ENCODE results near the gene WNT2B. TPM values are rescaled to one million over a fixed set of nuclear protein-coding genes. Genes with fewer than 3 reads are reported as not detected.

The WNT2B gene
- total and polyA plus RNA-seq, 2 of the 8 experiments (the other 6 are each of a cell fraction or from before 2014, with no cell fraction given) = 0.33 to 2.0 TPM

DNA sequence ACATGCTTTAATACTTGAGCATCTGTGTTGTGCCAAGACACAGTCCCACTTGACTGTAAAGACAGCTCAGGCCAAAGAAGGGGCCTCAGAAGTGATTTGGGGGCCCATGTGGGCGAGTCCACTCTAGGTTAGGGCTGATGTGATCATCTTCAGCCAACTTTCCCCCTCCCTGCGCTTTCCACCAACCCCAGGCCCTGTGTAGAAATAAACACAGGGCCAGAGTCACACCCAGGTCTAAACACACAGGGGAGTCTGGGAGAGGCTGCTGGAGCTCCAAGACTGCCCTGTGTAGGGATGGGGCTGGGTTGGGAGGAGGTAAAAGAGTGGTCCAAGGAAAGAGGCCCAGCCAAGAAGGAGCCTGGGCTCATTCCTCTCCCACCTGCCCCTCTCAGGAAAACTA lies 2.5 kb upstream of the WNT2B start:
- H3K9ac ChIP-seq (replicated peaks in 1 of 4; ENCODE audit: extremely low read depth in 1 of 4, low read depth in 3 of 4, low read length in 3 of 4) = no peak overlapping the region
- 100% methylated on average over 2 of the region's 2 CpGs; no CpG with 5 or more reads in 1 of the 2 experiments for WGBS, 2 experiments (ENCODE audit: extremely low coverage in 1 of 2, insufficient coverage in 1 of 2, insufficient read length in 1 of 2, insufficient replicate concordance in 2 of 2, low coverage in 1 of 2, low lambda C conversion rate in 2 of 2, missing lambda C conversion rate in 1 of 2)
- no peak overlapping the region for H2BK12ac ChIP-seq (ENCODE audit: low read depth, low read length)
- peaks cover 6 to 25% (median 10%) of the 10 kb centered on the region in 4 experiments; a peak in 6 of 7 replicates for H3K4me1 ChIP-seq (replicated peaks in 1 of 4; ENCODE audit: control insufficient read depth in 3 of 4, insufficient read depth in 4 of 4, low read length in 3 of 4)
- no peak overlapping the region for H4K8ac ChIP-seq (ENCODE audit: extremely low read depth, insufficient read depth, low read length)
- no peak overlapping the region for H3K18ac ChIP-seq (ENCODE audit: extremely low read depth, low read length)
- no peak overlapping the region for H2AK5ac ChIP-seq (ENCODE audit: low read depth, low read length)
- TF ChIP-seq CHD1 (IDR thresholded peaks at IDR 0.05; ENCODE audit: low read depth, low read length) (no peak), SAP30 (IDR thresholded peaks at IDR 0.05; ENCODE audit: insufficient read depth, insufficient replicate concordance, low read length) (no peak), BACH1 (IDR thresholded peaks at IDR 0.05; ENCODE audit: low read length) (no peak), SRF (IDR thresholded peaks at IDR 0.05; ENCODE audit: low read depth, low read length) (no peak), PHF8 (conservative IDR thresholded peaks at IDR 0.05; ENCODE audit: low read depth, low read length) (no peak)
- TF ChIP-seq, protein P1, sequence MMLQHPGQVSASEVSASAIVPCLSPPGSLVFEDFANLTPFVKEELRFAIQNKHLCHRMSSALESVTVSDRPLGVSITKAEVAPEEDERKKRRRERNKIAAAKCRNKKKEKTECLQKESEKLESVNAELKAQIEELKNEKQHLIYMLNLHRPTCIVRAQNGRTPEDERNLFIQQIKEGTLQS (IDR thresholded peaks at IDR 0.05; ENCODE audit: insufficient read depth, low read depth, low read length) = no peak
- H4K20me1 ChIP-seq (replicated peaks in 1 of 2; ENCODE audit: control insufficient read depth in 1 of 2, insufficient read depth in 2 of 2, low read length in 2 of 2) = peaks cover 0 to 3% of the 10 kb centered on the region in 2 experiments
- H3K27ac ChIP-seq (ENCODE audit: low read depth, low read length) = no peak overlapping the region
- H3K27me3 ChIP-seq (replicated peaks in 1 of 4; ENCODE audit: control insufficient read depth in 3 of 4, extremely low read depth in 1 of 4, insufficient read depth in 3 of 4, low read length in 3 of 4) = peaks cover 41 to 97% (median 86%) of the 10 kb centered on the region in 4 experiments
- no peak overlapping the region for H2BK15ac ChIP-seq (ENCODE audit: low read length)
- no peaks in the 10 kb centered on the region for H3K79me1 ChIP-seq (ENCODE audit: low read depth, low read length)
- no peaks in the 10 kb centered on the region; a peak in 1 of 8 replicates for H3K36me3 ChIP-seq (ENCODE audit: control insufficient read depth in 2 of 4, insufficient read depth in 4 of 4, low read length in 3 of 4)
- H3K9me3 ChIP-seq (ENCODE audit: insufficient read depth in 2 of 2, low read depth in 1 of 2, low read length in 1 of 2) = no peaks in the 10 kb centered on the region
- no peak overlapping the region for H2BK120ac ChIP-seq (replicated peaks; ENCODE audit: low read depth, low read length)
- H3K23ac ChIP-seq (ENCODE audit: insufficient read length) = no peak overlapping the region
- no peaks in the 10 kb centered on the region for H3K79me2 ChIP-seq (ENCODE audit: control insufficient read depth in 1 of 2, insufficient read depth in 2 of 2, low read length in 2 of 2)
- no peak overlapping the region for H2BK5ac ChIP-seq (ENCODE audit: low read depth, low read length)
- ChIA-PET POLR2A (ENCODE audit: partially characterized antibody) (interaction anchor here (0.5 kb wide), 1 partner anchor 129 kb away, joined by 3 read pairs; no protein-coding TSS in a partner anchor), CTCF (ENCODE audit: partially characterized antibody) (interaction anchor here (1.2 kb wide), 1 partner anchor 34 kb away, joined by 3 read pairs; no protein-coding TSS in a partner anchor)
- no peak overlapping the region for H3K56ac ChIP-seq (replicated peaks; ENCODE audit: insufficient read length, low read depth, low read length)
- H3K14ac ChIP-seq (ENCODE audit: insufficient read length) = no peak overlapping the region
- no peak overlapping the region for H3K4me2 ChIP-seq (ENCODE audit: insufficient read depth in 1 of 2, low read depth in 2 of 2, low read length in 2 of 2)
- no peak for FAIRE-seq
- DNase-seq (ENCODE audit: low read depth in 1 of 2, low spot score in 2 of 2) = no peak
- H4K91ac ChIP-seq (replicated peaks; ENCODE audit: insufficient read length, low read length) = no peak overlapping the region
- H2BK20ac ChIP-seq (ENCODE audit: low read length) = no peak overlapping the region
- H2AFZ ChIP-seq (ENCODE audit: low read length) = no peak overlapping the region
- no peak overlapping the region for H3K4ac ChIP-seq (replicated peaks; ENCODE audit: insufficient read length, low read depth, low read length)
- H4K5ac ChIP-seq (ENCODE audit: insufficient read length, low read depth, low read length) = no peak overlapping the region
- peaks cover 22% of the 10 kb centered on the region for H3K23me2 ChIP-seq (ENCODE audit: low read depth, low read length)
- no peak overlapping the region for H3K4me3 ChIP-seq (ENCODE audit: extremely low read depth in 1 of 4, insufficient read depth in 2 of 4, low read depth in 3 of 4, low read length in 4 of 4)
